SK-N-SH (cell line): ENCODE results near the gene ASIC2. TPM values are rescaled to one million over a fixed set of nuclear protein-coding genes. Genes with fewer than 3 reads are reported as not detected.

Experiments
- CTCF ChIA-PET: fragments of 300-600, 350-600 bp; formaldehyde crosslinking; extraction: SDS; loops from one replicate; lab custom pipeline; 2021; lab: Yijun Ruan, JAX
- POLR2A ChIA-PET: fragments of 350-600 bp; sonication (Branson Sonifier 250); formaldehyde crosslinking; extraction: SDS; loops from one replicate; lab custom pipeline; 2020; ENCODE audit warnings: antibody characterized with exemption, inconsistent platforms; lab: Yijun Ruan, JAX
- DNase-seq: peaks from one replicate; pipeline ENCODE4 v3.0.0; 2012
- H2AFZ ChIP-seq: fragments of 200-600 bp; sonication (generic); 2 replicates; pipeline ENCODE4 v1.8.1; 2016; ENCODE audit warnings: antibody characterized with exemption, mild to moderate bottlenecking, low read depth
- H3F3A ChIP-seq: fragments of 200-600 bp; sonication (generic); replicated peaks from 2 replicates; pipeline ENCODE3; 2016; ENCODE audit warnings: antibody characterized with exemption, mild to moderate bottlenecking; ENCODE audit not compliant: insufficient read depth
- H3K27ac ChIP-seq, 2 experiments: fragments of 200-500 bp in 1 of 2; fragments of 200-600 bp in 1 of 2; sonication (Bioruptor generic) in 1 of 2; sonication (generic), shearing (Covaris generic) in 1 of 2; 2 replicates each; pipeline versions ENCODE4 v1.5.1 to v1.6.1; 2014 to 2016; ENCODE audit warnings: low read depth in 2 of 2, inconsistent platforms in 1 of 2, low read length in 1 of 2, mild to moderate bottlenecking in 1 of 2, mixed read lengths in 1 of 2
- H3K27me3 ChIP-seq: fragments of 200-600 bp; sonication (generic), shearing (Covaris generic); 2 replicates; pipeline ENCODE4 v1.6.1; 2016; ENCODE audit warnings: mixed run types; ENCODE audit not compliant: insufficient read depth
- H3K36me3 ChIP-seq, 2 experiments: fragments of 200-500 bp in 1 of 2; fragments of 200-600 bp in 1 of 2; sonication (Bioruptor generic) in 1 of 2; sonication (generic) in 1 of 2; replicated peaks in 1 of 2; 2 replicates each; pipeline versions ENCODE3 to v1.5.1; 2014 to 2016; ENCODE audit warnings: low read length in 1 of 2, mild to moderate bottlenecking in 1 of 2; ENCODE audit not compliant: insufficient read depth in 2 of 2, control insufficient read depth in 1 of 2
- H3K4me1 ChIP-seq, 2 experiments: fragments of 200-500 bp in 1 of 2; fragments of 200-600 bp in 1 of 2; sonication (Bioruptor generic) in 1 of 2; sonication (generic), shearing (Covaris generic) in 1 of 2; 2 replicates each; pipeline versions ENCODE4 v1.5.1 to v1.6.1; 2014 to 2016; ENCODE audit warnings: low read depth in 1 of 2, low read length in 1 of 2, mixed run types in 1 of 2; ENCODE audit not compliant: insufficient read depth in 2 of 2, control insufficient read depth in 1 of 2
- H3K4me2 ChIP-seq: fragments of 200-600 bp; sonication (generic), shearing (Covaris generic); 2 replicates; pipeline ENCODE4 v1.6.1; 2017; ENCODE audit warnings: mixed run types
- H3K4me3 ChIP-seq, 2 experiments: fragments of 200-500 bp in 1 of 2; fragments of 200-600 bp in 1 of 2; sonication (Bioruptor generic) in 1 of 2; sonication (generic), shearing (Covaris generic) in 1 of 2; 2 replicates each; pipeline versions ENCODE4 v1.5.1 to v1.8.1; 2014 to 2016; ENCODE audit warnings: low read depth in 2 of 2, inconsistent platforms in 1 of 2, low read length in 1 of 2, mild to moderate bottlenecking in 1 of 2, mixed read lengths in 1 of 2, moderate library complexity in 1 of 2
- H3K79me2 ChIP-seq: fragments of 200-600 bp; sonication (generic); 2 replicates; pipeline ENCODE4 v1.8.1; 2017; ENCODE audit warnings: mild to moderate bottlenecking; ENCODE audit not compliant: insufficient read depth
- H3K9ac ChIP-seq: fragments of 200-600 bp; sonication (generic); 2 replicates; pipeline ENCODE4 v1.6.1; 2017; ENCODE audit warnings: mixed run types
- H3K9me2 ChIP-seq: fragments of 200-600 bp; sonication (generic); 2 replicates; pipeline ENCODE4 v1.6.1; 2017; ENCODE audit warnings: mixed run types
- H3K9me3 ChIP-seq: fragments of 200-600 bp; sonication (generic); 2 replicates; pipeline ENCODE4 v1.6.1; 2017; ENCODE audit warnings: mixed run types, mild to moderate bottlenecking, moderate library complexity
- H4K20me1 ChIP-seq: fragments of 200-600 bp; sonication (generic); 2 replicates; pipeline ENCODE4 v1.6.1; 2017; ENCODE audit warnings: mild to moderate bottlenecking, mixed run types; ENCODE audit not compliant: insufficient read depth
- CHD2 ChIP-seq: fragments of 150-350 bp; IDR thresholded peaks from 2 replicates; pipeline ENCODE4 v1.6.1; 2018; ENCODE audit warnings: low read length; ENCODE audit not compliant: partially characterized antibody
- ELF1 ChIP-seq: IDR thresholded peaks from 2 replicates; pipeline ENCODE4 v1.4.0; 2012
- FOXM1 ChIP-seq: IDR thresholded peaks from 2 replicates; pipeline ENCODE4 v1.4.0; 2012; ENCODE audit warnings: low read depth, mild to moderate bottlenecking
- GATA2 ChIP-seq: sonication (generic); formaldehyde crosslinking; IDR thresholded peaks from 2 replicates; pipeline ENCODE4 v1.5.0; 2020; ENCODE audit warnings: mild to moderate bottlenecking, missing genetic modification reagents
- JUND ChIP-seq: IDR thresholded peaks from 2 replicates; pipeline ENCODE4 v1.4.0; 2012
- MEF2A ChIP-seq: IDR thresholded peaks from 2 replicates; pipeline ENCODE4 v1.4.0; 2012; ENCODE audit warnings: low read depth, borderline replicate concordance
- MXI1 ChIP-seq: IDR thresholded peaks from 2 replicates; pipeline ENCODE4 v1.6.1; 2012; ENCODE audit warnings: mild to moderate bottlenecking, low read depth, low read length, improper control_type of control experiment
- NFIC ChIP-seq: IDR thresholded peaks from 2 replicates; pipeline ENCODE4 v1.4.0; 2012; ENCODE audit warnings: borderline replicate concordance
- NRF1 ChIP-seq: IDR thresholded peaks from 2 replicates; pipeline ENCODE4 v1.6.1; 2012; ENCODE audit warnings: low read depth, mild to moderate bottlenecking, low read length
- PBX3 ChIP-seq: IDR thresholded peaks from 2 replicates; pipeline ENCODE4; 2012
- REST ChIP-seq: IDR thresholded peaks from 2 replicates; pipeline ENCODE4 v1.6.1; 2012; ENCODE audit warnings: mild to moderate bottlenecking, low read depth, low read length, moderate library complexity
- RXRA ChIP-seq: IDR thresholded peaks from 2 replicates; pipeline ENCODE4 v1.4.0; 2012; ENCODE audit warnings: low read depth, mild to moderate bottlenecking, borderline replicate concordance
- SIN3A ChIP-seq: IDR thresholded peaks from 2 replicates; pipeline ENCODE4 v1.6.1; 2012; ENCODE audit warnings: low read depth, mild to moderate bottlenecking, low read length, moderate library complexity, borderline replicate concordance
- USF2 ChIP-seq: fragments of 150-350 bp; IDR thresholded peaks from 2 replicates; pipeline ENCODE4 v1.6.1; 2017; ENCODE audit warnings: antibody characterized with exemption, low read length, low read depth, borderline replicate concordance
- WGBS: methylation state at CpG from one replicate; pipeline ENCODE4 v1.1.6; 2017; ENCODE audit warnings: low lambda C conversion rate; 5-methylcytosine and 5-hydroxymethylcytosine counted together
- polyA plus RNA-seq, 3 experiments: library from polyadenylated mRNA; depleted of rRNA; stranded (reverse); fragments of >200 nt; gene quantifications; 2 replicates each; pipeline ENCODE4 v1.2.3, GENCODE V29; 2012
- TF ChIP-seq, protein P1 (sequence below): fragments of 200-600 bp; sonication (generic); IDR thresholded peaks from 2 replicates; pipeline ENCODE4 v1.6.1; 2017; ENCODE audit warnings: antibody characterized with exemption, mild to moderate bottlenecking, moderate library complexity
- TF ChIP-seq, protein P2 (sequence below): IDR thresholded peaks from 2 replicates; pipeline ENCODE4 v1.4.0; 2012; ENCODE audit warnings: low read depth, borderline replicate concordance

ASIC2 gene
- polyA plus RNA-seq, 1 of the 3 experiments (the other 2 are of a cell fraction), result 0.08 TPM

- TF ChIP-seq PBX3 (no peak), ELF1 (no peak), RXRA (no peak), REST (peak; percentile 95)
- H3K4me1 ChIP-seq, result no peaks in the 10 kb centered on the region
- H3K9ac ChIP-seq, result no peak overlapping the region
- H3K4me3 ChIP-seq, result no peak overlapping the region
- no peaks in the 10 kb centered on the region for H3K9me2 ChIP-seq
- CTCF ChIA-PET, result interaction anchor here (0.9 kb wide), 1 partner anchor 13 kb away, joined by 3 read pairs; no protein-coding TSS in a partner anchor
- no peaks in the 10 kb centered on the region for H4K20me1 ChIP-seq
- POLR2A ChIA-PET, result no interaction called here
- H3F3A ChIP-seq, result no peaks in the 10 kb centered on the region
- no peak for DNase-seq
- H3K79me2 ChIP-seq, result no peaks in the 10 kb centered on the region
- H3K36me3 ChIP-seq, result no peaks in the 10 kb centered on the region
- no peak overlapping the region for H3K4me2 ChIP-seq
- no peaks in the 10 kb centered on the region for H3K27me3 ChIP-seq
- WGBS, result 49% methylated on average over 4 of the region's 4 CpGs
- H3K9me3 ChIP-seq, result no peaks in the 10 kb centered on the region
- H2AFZ ChIP-seq, result no peak overlapping the region
- H3K27ac ChIP-seq, result no peak overlapping the region
Measured at GRCh38 chr17:33328129-33328528, 35.0 kb upstream of the ASIC2 start.

- H3K36me3 ChIP-seq, result no peaks in the 10 kb centered on the region
- no peak overlapping the region for H3K4me2 ChIP-seq
- DNase-seq, result no peak
- ChIA-PET POLR2A (no interaction called here), CTCF (interaction anchor here (0.9 kb wide), 1 partner anchor 23 kb away, joined by 3 read pairs; no protein-coding TSS in a partner anchor)
- WGBS, result 9% methylated on average over 3 of the region's 3 CpGs
- H4K20me1 ChIP-seq, result no peaks in the 10 kb centered on the region
- H3K27me3 ChIP-seq, result no peaks in the 10 kb centered on the region
- H2AFZ ChIP-seq, result no peak overlapping the region
- no peak overlapping the region for H3K27ac ChIP-seq
- H3F3A ChIP-seq, result no peaks in the 10 kb centered on the region
- H3K9ac ChIP-seq, result no peak overlapping the region
- no peaks in the 10 kb centered on the region for H3K4me1 ChIP-seq
- H3K4me3 ChIP-seq, result no peak overlapping the region
- H3K9me3 ChIP-seq, result no peaks in the 10 kb centered on the region
- no peaks in the 10 kb centered on the region for H3K79me2 ChIP-seq
- no peaks in the 10 kb centered on the region for H3K9me2 ChIP-seq
- TF ChIP-seq REST (no peak), GATA2 (CRISPR knock-in tag) (no peak), FOXM1 (no peak), JUND (no peak), NRF1 (no peak), USF2 (no peak), MEF2A (no peak), MXI1 (no peak), CHD2 (no peak), SIN3A (no peak), NFIC (no peak)
- TF ChIP-seq, protein P1, sequence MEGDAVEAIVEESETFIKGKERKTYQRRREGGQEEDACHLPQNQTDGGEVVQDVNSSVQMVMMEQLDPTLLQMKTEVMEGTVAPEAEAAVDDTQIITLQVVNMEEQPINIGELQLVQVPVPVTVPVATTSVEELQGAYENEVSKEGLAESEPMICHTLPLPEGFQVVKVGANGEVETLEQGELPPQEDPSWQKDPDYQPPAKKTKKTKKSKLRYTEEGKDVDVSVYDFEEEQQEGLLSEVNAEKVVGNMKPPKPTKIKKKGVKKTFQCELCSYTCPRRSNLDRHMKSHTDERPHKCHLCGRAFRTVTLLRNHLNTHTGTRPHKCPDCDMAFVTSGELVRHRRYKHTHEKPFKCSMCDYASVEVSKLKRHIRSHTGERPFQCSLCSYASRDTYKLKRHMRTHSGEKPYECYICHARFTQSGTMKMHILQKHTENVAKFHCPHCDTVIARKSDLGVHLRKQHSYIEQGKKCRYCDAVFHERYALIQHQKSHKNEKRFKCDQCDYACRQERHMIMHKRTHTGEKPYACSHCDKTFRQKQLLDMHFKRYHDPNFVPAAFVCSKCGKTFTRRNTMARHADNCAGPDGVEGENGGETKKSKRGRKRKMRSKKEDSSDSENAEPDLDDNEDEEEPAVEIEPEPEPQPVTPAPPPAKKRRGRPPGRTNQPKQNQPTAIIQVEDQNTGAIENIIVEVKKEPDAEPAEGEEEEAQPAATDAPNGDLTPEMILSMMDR, result no peak
- TF ChIP-seq, protein P2, sequence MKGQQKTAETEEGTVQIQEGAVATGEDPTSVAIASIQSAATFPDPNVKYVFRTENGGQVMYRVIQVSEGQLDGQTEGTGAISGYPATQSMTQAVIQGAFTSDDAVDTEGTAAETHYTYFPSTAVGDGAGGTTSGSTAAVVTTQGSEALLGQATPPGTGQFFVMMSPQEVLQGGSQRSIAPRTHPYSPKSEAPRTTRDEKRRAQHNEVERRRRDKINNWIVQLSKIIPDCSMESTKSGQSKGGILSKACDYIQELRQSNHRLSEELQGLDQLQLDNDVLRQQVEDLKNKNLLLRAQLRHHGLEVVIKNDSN, result no peak
Measured at GRCh38 chr17:33324736-33325135, 31.6 kb upstream of the ASIC2 start.
